HepG2 (cell line): ENCODE data around the gene HAX1. TPM values are rescaled to one million over a fixed set of nuclear protein-coding genes. Genes with fewer than 3 reads are reported as not detected.

Experiments used
- ATAC-seq: fragments of 200-7000 bp; cut with Tn5 transposase; 3 replicates; pipeline ENCODE4 v1.9.1; 2020; ENCODE audit warnings: mild to moderate bottlenecking, moderate library complexity
- BruUV-seq: library from RNA; stranded (reverse); fragments of 400-500 nt; replicated peaks from 2 replicates; lab custom pipeline; 2021; lab: Mats Ljungman, UMichigan
- CTCF ChIA-PET: fragments of 300-600 bp; formaldehyde crosslinking; extraction: SDS; loops from one replicate; lab custom pipeline; 2021; ENCODE audit warnings: low total read pairs, inconsistent platforms, low intra/inter-chr PET ratio; lab: Yijun Ruan, JAX
- POLR2A ChIA-PET: fragments of 350-600 bp; sonication (Branson Sonifier 250); formaldehyde crosslinking; loops from one replicate; lab custom pipeline; 2020; ENCODE audit warnings: antibody characterized with exemption, inconsistent platforms; lab: Yijun Ruan, JAX
- DNase-seq: peaks from one replicate; pipeline ENCODE4 v3.0.0-alpha.2; 2015; ENCODE audit warnings: low spot score
- FAIRE-seq: peaks from 3 replicates; lab custom pipeline; 2011; peaks lifted over from hg19 to GRCh38; lab: Jason Lieb, UNC
- H2AFZ ChIP-seq: one replicate; pipeline ENCODE4 v1.6.1; 2011; ENCODE audit warnings: low read length, inconsistent platforms
- H3K27ac ChIP-seq: fragments of 300-600 bp; 3 replicates; pipeline ENCODE4 v1.8.0; 2011; ENCODE audit warnings: mixed run types, mild to moderate bottlenecking, mixed read lengths, low read length, inconsistent platforms; ENCODE audit not compliant: insufficient read depth; ENCODE audit errors: extremely low read length
- H3K27me3 ChIP-seq, 2 experiments: fragments of 200-600 bp in 1 of 2; 2 replicates in 1 of 2; 3 replicates in 1 of 2; pipeline versions ENCODE4 v1.6.0 to v1.8.0; 2011; ENCODE audit warnings: low read length in 2 of 2, mild to moderate bottlenecking in 2 of 2, moderate library complexity in 2 of 2, inconsistent platforms in 1 of 2; ENCODE audit not compliant: insufficient read depth in 2 of 2, control insufficient read depth in 1 of 2
- H3K36me3 ChIP-seq, 2 experiments: fragments of 200-600 bp in 1 of 2; replicated peaks in 1 of 2; 2 replicates in 1 of 2; 3 replicates in 1 of 2; pipeline versions ENCODE4 v1.5.1 to v1.8.0; 2011; ENCODE audit warnings: low read length in 2 of 2, inconsistent platforms in 1 of 2; ENCODE audit not compliant: insufficient read depth in 2 of 2, control insufficient read depth in 1 of 2
- H3K4me1 ChIP-seq: 2 replicates; pipeline ENCODE4 v1.5.1; 2012; ENCODE audit warnings: low read length, inconsistent platforms; ENCODE audit not compliant: insufficient read depth
- H3K4me2 ChIP-seq: 2 replicates; pipeline ENCODE4 v1.6.0; 2011; ENCODE audit warnings: low read depth, low read length, inconsistent platforms
- H3K4me3 ChIP-seq, 3 experiments: fragments of 200-600 bp in 1 of 3; sonication (generic), shearing (Covaris generic) in 1 of 3; replicated peaks in 1 of 3; 2 replicates each; pipeline ENCODE4 v1.5.1; 2011 to 2016; ENCODE audit warnings: low read length in 3 of 3, inconsistent platforms in 2 of 3, low read depth in 2 of 3, mild to moderate bottlenecking in 2 of 3, control low read depth in 1 of 3, mixed read lengths in 1 of 3; ENCODE audit not compliant: insufficient read depth in 1 of 3
- H3K79me2 ChIP-seq: one replicate; pipeline ENCODE4 v1.6.1; 2011; ENCODE audit warnings: low read length, inconsistent platforms; ENCODE audit not compliant: insufficient read depth
- H3K9ac ChIP-seq: 2 replicates; pipeline ENCODE4 v1.6.0; 2011; ENCODE audit warnings: mild to moderate bottlenecking, low read depth, low read length, inconsistent platforms; ENCODE audit not compliant: insufficient read depth
- H3K9me3 ChIP-seq: 2 replicates; pipeline ENCODE4 v1.5.1; 2012; ENCODE audit warnings: mild to moderate bottlenecking, low read length
- H4K20me1 ChIP-seq: 2 replicates; pipeline ENCODE4 v1.6.0; 2011; ENCODE audit warnings: inconsistent platforms, mild to moderate bottlenecking, low read length, moderate library complexity; ENCODE audit not compliant: insufficient read depth
- EZH2 ChIP-seq: conservative IDR thresholded peaks from 2 replicates; pipeline ENCODE4 v1.6.1; 2012; ENCODE audit warnings: mild to moderate bottlenecking, low read depth, low read length, moderate library complexity
- HNRNPUL1 ChIP-seq: fragments of 200-400 bp; formaldehyde crosslinking; IDR thresholded peaks from 2 replicates; pipeline ENCODE4 v1.6.1; 2017; ENCODE audit warnings: low read depth, mild to moderate bottlenecking, low read length, moderate library complexity
- MEIS2 ChIP-seq: sonication (generic); formaldehyde crosslinking; IDR thresholded peaks from 2 replicates; pipeline ENCODE4 v1.9.0; 2021; ENCODE audit warnings: mild to moderate bottlenecking, missing genetic modification reagents
- MNT ChIP-seq: fragments of 450-650 bp; IDR thresholded peaks from 2 replicates; pipeline ENCODE4 v1.6.1; 2016
- PHB2 ChIP-seq: fragments of 450-650 bp; IDR thresholded peaks from 2 replicates; pipeline ENCODE4 v1.6.1; 2018; ENCODE audit not compliant: partially characterized antibody
- POGZ ChIP-seq: sonication (generic); formaldehyde crosslinking; IDR thresholded peaks from 2 replicates; pipeline ENCODE4 v1.4.0; 2020; ENCODE audit warnings: mild to moderate bottlenecking, missing genetic modification reagents
- RBFOX2 ChIP-seq: fragments of 200-400 bp; formaldehyde crosslinking; IDR thresholded peaks from 2 replicates; pipeline ENCODE4 v1.6.1; 2017; ENCODE audit warnings: low read depth, mild to moderate bottlenecking, low read length
- ZBTB44 ChIP-seq: sonication (generic); formaldehyde crosslinking; IDR thresholded peaks from 2 replicates; pipeline ENCODE4 v1.4.0; 2020; ENCODE audit warnings: missing genetic modification reagents
- ZNF280B ChIP-seq: sonication (generic); formaldehyde crosslinking; IDR thresholded peaks from 2 replicates; pipeline ENCODE4 v1.5.0; 2020; ENCODE audit warnings: missing genetic modification reagents, mild to moderate bottlenecking, borderline replicate concordance
- ZNF317 ChIP-seq: sonication (generic); formaldehyde crosslinking; IDR thresholded peaks from 2 replicates; pipeline ENCODE4 v1.5.0; 2020; ENCODE audit warnings: mild to moderate bottlenecking, missing genetic modification reagents
- ZNF318 ChIP-seq: sonication (generic); formaldehyde crosslinking; IDR thresholded peaks from 2 replicates; pipeline ENCODE4 v1.4.0; 2020; ENCODE audit warnings: mild to moderate bottlenecking, missing genetic modification reagents
- ZNF629 ChIP-seq: sonication (generic); formaldehyde crosslinking; conservative IDR thresholded peaks from 2 replicates; pipeline ENCODE4 v1.5.0; 2020; ENCODE audit warnings: missing genetic modification reagents
- ZNF7 ChIP-seq: IDR thresholded peaks from 2 replicates; pipeline ENCODE4 v1.6.1; 2016; ENCODE audit warnings: missing biosample characterization, missing genetic modification reagents
- WGBS: methylation state at CpG from one replicate; pipeline ENCODE4 v1.1.6; 2017; ENCODE audit warnings: low lambda C conversion rate; 5-methylcytosine and 5-hydroxymethylcytosine counted together
- in situ Hi-C: cut with HindIII; loops from 2 replicates; pipeline ENCODE4 v1.10.0; 2017; ENCODE audit warnings: low pct_unique_long_range_greater_than_20kb; ENCODE audit not compliant: extremely low pct_ligation_motif_present
- intact Hi-C: fragments of 100-400 bp; cut with micrococcal nuclease; formaldehyde crosslinking; loops from one replicate; pipeline ENCODE4 v1.10.0; 2022; ENCODE audit not compliant: unreplicated experiment
- polyA plus RNA-seq, 8 experiments: library from polyadenylated mRNA; depleted of rRNA in 3 of 8; stranded (reverse) in 7 of 8; unstranded in 1 of 8; fragments of >200 nt; fragmentation: Illumina TruSeq in 4 of 8; extraction: Trizol in 4 of 8; gene quantifications; 2 replicates each; pipeline versions ENCODE4 v1.2.1 to v1.2.3, GENCODE V29; 2011 to 2016; ENCODE audit warnings: low read depth in 4 of 8, missing spikeins in 1 of 8, mixed read lengths in 1 of 8; ENCODE audit not compliant: insufficient read depth in 1 of 8
- total RNA-seq, 5 experiments: library from RNA; depleted of rRNA; stranded (reverse); fragments of >200 nt; fragmentation: Illumina TruSeq; extraction: Trizol; gene quantifications; 2 replicates each; pipeline ENCODE4 v1.2.3, GENCODE V29; 2016; ENCODE audit warnings: low read depth in 1 of 5

HAX1 gene
- total and polyA plus RNA-seq, 2 of the 13 experiments (the other 11 are each of a cell fraction or from before 2014, with no cell fraction given): 89.2 to 128 TPM

GRCh38 chr1:154313066-154313356, 40.6 kb downstream of the HAX1 start:
- Histone ChIP-seq H3K4me1 (no peaks in the 10 kb centered on the region), H3K79me2 (no peaks in the 10 kb centered on the region)
- TF ChIP-seq RBFOX2: no peak
- TF ChIP-seq MNT: no peak
- no peak for TF ChIP-seq ZNF7
- TF ChIP-seq ZBTB44 (CRISPR knock-in tag): no peak
- no peak for TF ChIP-seq POGZ
- no peak for TF ChIP-seq PHB2
- TF ChIP-seq ZNF317 (CRISPR knock-in tag): no peak
- no peak for TF ChIP-seq EZH2
- TF ChIP-seq MEIS2: no peak
- TF ChIP-seq ZNF318 (CRISPR knock-in tag): no peak
- TF ChIP-seq HNRNPUL1: no peak
- TF ChIP-seq ZNF280B (CRISPR knock-in tag): no peak
- no peak for TF ChIP-seq ZNF629 (CRISPR knock-in tag)
- TF ChIP-seq, all 625 proteins: peak for 0
- Histone ChIP-seq H3K9ac (no peak overlapping the region), H2AFZ (no peak overlapping the region), H3K4me3 (no peak overlapping the region), H3K4me2 (no peak overlapping the region), H3K36me3 (no peaks in the 10 kb centered on the region), H4K20me1 (no peaks in the 10 kb centered on the region), H3K27ac (no peak overlapping the region), H3K27me3 (no peaks in the 10 kb centered on the region), H3K9me3 (no peaks in the 10 kb centered on the region)
- intact Hi-C loops: no loop called here
- FAIRE-seq (no peak), DNase-seq (no peak), ATAC-seq (0 out of 3 replicates have a peak, but pooled peaks have one; percentile 24)
- in situ Hi-C loops: no loop called here
- CTCF ChIA-PET: interaction anchor here (0.7 kb wide), 1 partner anchor 12 kb away, joined by 3 read pairs; the partner anchor contains the start of gene ATP8B2
- POLR2A ChIA-PET: no interaction called here
- 10% methylated on average over 9 of the region's 10 CpGs for WGBS
- BruUV-seq: no TSS peak
